GM19239 (cell line): Measurements from ENCODE around the gene RIOK1.
"Not testable (repeated sequence)": the region's sequence is repeated elsewhere in the genome, so short reads cannot be mapped to it uniquely, and the experiment has no call there.

ENCODE experiments used
- DNase-seq: peaks from one replicate; pipeline ENCODE4 v3.0.0; 2011; ENCODE audit warnings: low spot score; ENCODE audit not compliant: insufficient read length
- FAIRE-seq: peaks from 2 replicates; lab custom pipeline; 2011; peaks lifted over from hg19 to GRCh38; lab: Jason Lieb, UNC

RIOK1 gene

DNA sequence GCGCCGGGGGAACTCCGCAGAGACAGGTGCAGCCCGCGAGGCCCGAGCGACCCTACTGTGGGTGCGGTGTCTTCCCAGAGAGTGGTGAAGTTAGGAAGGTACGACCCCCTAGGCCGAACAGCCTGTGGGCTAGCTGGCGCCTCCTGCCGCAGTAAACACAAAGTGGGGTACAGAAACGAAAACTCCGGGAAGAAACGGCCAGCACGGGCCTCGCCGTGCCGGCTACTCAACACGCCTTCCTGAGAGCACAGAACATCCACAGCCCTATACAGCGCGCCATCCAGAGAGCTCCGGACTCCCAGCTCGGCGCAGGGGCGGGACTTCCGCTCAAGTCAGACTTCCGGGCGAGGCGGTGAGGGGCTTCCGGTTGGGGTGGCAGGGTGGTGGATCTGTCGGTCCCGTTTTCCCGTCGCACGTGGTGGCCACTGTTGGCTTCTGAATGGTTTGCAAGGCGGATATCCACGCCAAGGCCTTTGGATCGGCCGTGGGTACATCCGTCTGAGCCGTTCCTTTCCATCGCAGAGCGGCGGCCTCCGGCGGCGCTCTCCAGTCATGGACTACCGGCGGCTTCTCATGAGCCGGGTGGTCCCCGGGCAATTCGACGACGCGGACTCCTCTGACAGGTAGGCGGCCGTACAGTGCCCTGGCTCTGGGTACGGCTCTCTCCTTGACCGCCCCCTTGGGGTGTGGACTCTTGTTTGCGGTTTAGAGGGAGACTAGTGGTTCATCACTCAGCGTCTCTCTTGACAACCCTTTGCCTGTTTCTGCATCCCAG, at the start of gene RIOK1, which contains the start of gene CAGE1:
Gene RIOK1 (plus strand): TSS at position 358 of the 775 bp plus-strand sequence. CDS start 195 bp downstream, at position 553.
Gene CAGE1 (minus strand): TSS at position 292 of the 775 bp plus-strand sequence. CDS start 2,569 bp downstream, outside the sequence.
- DNase-seq (peak; percentile 85), FAIRE-seq (peak; percentile 97)

DNA sequence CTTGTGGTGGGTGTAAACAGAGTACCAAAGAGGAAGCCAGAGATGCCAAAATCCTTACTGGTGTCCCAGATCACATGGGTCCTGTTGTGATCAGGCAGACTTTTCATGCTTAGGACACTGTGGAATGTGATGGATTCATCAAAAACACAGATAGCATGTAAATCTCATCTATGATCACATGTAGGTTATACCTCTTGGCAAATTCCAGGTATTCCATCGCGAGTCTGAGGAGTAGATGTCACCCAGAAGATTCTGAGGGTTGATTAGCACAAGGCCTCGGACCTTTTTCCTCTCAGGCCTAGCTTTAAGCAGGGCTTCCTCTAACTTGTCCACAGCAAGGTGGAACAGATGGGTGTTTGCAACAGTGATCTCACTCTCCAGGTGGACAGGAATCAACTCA, 48.3 kb upstream of the RIOK1 start:
- FAIRE-seq (no peak), DNase-seq (no peak)

DNA sequence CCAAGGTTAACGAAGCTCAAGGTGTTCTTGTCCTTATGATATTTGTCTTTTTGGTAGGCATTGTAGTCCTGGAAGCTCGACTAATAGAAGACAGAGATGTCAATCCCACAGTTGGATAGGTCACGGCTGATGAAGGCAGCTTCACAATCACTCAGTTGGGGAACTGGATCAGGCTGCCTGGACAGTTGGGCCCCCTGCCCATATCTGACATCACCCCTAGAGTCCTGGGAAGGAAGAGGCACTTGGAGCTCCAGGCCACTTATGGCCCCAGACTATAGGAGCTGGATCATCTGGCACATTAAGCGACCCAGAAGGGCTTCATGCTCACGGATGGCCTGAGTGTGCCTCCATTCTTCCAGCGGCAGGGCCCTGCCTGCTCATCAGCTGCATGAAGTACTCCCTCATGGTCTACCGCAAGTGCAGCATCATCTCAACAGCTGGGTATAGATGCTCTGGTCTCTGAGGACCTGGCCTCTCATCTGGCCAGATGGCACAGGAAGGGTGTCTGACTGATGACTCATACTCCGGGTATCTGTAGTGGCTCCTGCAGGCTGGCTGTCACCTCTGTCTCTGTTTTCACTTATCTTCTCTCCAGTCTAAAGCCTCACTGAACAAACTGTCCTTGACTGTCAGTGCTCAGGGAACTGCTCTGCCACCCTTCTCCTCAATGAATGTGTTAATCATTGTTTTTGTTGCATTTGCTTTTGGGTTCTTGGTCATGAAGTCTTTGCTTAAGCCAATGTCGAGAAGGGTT, 47.4 kb upstream of the RIOK1 start:
- FAIRE-seq (no peak), DNase-seq (no peak)

DNA sequence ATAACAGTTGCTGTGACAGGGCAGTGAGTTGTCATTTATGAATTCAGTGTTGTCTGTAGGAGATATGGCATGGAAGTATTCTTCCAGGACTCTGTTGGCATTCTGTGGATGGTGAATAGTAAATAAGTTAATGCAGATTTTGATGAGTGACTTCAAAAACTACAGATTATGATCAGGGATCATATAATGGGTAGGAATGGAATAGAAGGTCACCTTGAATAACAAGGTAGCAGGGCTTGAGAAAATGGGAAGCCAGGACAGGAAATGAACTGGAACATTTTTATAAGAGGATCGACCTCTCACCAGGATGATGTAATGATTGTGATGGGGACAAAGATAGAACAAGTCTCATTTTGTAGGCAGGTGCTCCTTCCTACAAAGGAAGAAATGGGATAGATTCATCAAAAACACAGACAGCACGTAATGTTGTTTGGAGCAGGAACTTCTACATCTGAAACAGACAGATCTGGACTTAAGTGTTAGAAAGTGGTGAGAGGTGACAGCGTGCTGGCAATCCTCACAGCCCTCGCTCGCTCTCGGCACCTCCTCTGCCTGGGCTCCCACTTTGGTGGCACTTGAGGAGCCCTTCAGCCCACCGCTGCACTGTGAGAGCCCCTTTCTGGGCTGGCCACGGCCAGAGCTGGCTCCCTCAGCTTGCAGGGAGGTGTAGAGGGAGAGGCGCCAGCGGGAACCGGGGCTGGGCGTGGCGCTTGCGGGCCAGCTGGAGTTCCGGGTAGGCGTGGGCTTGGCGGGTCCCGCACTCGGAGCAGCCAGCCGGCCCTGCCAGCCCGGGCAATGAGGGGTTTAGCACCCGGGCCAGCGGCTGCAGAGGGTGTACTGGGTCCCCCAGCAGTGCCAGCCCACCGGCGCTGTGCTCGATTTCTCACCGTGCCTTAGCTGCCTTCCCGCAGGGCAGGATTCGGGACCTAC, 45.8 kb upstream of the RIOK1 start:
- FAIRE-seq, result no peak
- DNase-seq, result no peak

DNA sequence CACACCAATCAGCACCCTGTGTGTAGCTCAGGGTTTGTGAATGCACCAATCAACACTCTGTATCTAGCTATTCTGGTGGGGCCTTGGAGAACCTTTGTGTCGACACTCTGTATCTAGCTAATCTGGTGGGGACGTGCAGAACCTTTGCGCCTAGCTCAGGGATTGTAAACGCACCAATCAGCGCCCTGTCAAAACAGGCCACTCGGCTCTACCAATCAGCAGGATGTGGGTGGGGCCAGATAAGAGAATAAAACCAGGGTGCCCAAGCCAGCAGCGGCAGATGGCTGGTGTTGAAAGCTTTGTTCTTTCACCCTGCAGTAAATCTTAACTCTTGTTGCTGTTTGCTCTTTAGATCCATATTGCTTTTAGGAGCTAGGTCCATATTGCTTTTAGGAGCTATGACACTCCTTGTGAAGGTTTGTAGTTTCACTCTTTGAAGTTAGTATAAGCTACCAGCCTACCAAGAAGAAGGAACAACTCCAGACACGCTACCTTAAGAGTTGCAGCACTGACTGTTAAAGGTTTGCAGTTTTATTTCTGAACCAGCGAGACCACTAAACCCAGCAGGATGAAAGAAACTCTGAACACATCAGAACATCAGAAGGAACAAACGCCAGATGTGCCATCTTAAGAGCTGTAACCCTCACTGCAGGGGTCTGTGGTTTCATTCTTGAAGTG, 44.7 kb upstream of the RIOK1 start:
- FAIRE-seq, DNase-seq: not testable (repeated sequence)

DNA sequence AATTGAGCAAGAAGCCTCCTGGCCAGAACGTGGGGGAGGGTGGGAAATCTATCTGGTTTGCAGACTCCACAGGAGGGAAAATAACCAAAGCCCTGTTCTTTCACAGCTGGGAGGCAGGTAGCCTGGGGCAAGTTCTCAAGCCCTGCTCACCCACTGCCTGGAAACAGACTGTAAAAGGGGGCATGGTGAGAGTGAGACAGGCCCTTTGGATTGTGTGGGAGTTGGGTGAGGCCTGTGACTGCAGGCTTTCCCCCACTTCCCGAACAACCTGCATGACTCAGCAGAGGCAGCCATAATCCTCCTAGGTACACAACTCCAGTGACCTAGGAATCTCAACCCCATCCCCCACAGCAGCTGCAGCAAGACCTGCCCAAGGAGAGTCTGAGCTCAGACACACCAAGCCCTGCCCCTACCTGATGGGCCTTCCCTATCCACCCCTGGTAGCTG, 42.0 kb upstream of the RIOK1 start:
- not testable (repeated sequence) for DNase-seq, FAIRE-seq

DNA sequence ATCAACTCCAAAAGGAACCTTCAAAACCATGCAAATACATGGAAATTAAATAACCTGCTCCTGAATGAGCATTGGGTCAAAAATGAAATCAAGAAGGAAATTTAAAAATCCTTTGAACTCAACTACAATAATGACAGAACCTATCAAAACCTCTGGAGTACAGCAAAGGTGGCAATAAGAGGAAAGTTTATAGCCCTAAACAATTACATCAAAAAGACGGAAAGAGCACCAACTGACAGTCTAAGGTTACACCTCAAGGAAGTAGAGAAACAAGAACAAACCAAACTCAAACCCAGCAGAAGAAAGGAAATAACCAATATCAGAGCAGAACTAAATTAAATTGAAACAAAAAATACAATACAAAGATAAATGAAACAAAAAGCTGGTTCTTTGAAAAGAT, 39.0 kb upstream of the RIOK1 start:
- not testable (repeated sequence) for FAIRE-seq

DNA sequence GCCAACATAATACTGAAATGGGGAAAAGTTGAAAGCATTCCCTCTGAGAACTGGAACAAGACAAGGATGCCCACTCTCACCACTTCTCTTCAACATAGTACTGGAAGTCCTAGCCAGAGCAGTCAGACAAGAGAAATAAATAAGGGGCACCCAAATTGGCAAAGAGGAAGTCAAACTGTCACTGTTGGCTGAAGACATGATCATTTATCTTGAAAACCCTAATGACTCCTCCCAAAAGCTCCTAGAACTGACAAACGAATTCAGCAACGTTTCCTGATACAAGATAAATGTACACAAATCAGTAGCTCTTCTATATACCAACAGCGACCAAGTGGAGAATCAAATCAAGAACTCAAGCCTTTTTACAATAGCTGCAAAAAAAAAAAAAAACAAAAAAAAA, 37.7 kb upstream of the RIOK1 start:
- FAIRE-seq, DNase-seq: not testable (repeated sequence)

More for the DNA sequence above, 39.0 kb upstream of the RIOK1 start:
- not testable (repeated sequence) for DNase-seq

DNA sequence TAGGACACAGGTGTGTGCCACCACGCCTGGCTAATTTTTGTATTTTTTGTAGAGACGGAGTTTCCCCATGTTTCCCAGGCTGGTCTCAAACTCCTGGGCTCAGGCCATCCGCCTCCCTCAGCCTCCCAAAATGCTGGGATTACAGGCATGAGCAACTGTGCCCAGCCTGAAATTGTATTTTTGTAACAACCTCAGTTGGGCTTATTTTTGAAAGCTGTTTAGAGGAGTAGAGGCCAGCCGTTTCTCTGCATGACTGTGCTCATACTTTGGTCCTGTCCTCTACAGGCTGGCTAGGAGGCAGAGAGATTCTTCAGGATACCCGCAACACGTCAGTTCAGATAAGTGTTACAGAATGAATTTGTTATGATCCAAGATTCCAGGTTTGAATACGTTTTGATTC, 22.2 kb upstream of the RIOK1 start:
- DNase-seq (no peak), FAIRE-seq (no peak)

DNA sequence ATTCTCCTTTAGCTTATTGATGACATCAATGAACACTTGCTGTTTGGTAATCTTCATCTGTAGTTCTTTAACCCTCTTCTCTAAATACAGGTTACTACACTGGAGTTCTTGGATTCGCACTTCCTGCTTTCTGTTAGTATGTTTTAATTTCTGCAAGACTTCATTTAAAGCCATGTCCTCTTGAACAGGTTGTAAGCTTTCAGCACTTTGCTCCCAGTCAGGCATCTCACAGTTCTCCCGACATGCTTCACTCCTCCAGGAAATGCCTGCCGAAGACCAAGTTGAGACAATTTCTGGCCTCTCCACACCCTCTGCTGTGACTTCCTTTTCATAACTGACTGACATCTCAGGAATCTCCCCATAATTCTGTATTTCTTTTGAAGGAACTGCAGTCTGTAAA, 15.9 kb upstream of the RIOK1 start:
- no peak for DNase-seq
- peak; percentile 21 for FAIRE-seq

DNA sequence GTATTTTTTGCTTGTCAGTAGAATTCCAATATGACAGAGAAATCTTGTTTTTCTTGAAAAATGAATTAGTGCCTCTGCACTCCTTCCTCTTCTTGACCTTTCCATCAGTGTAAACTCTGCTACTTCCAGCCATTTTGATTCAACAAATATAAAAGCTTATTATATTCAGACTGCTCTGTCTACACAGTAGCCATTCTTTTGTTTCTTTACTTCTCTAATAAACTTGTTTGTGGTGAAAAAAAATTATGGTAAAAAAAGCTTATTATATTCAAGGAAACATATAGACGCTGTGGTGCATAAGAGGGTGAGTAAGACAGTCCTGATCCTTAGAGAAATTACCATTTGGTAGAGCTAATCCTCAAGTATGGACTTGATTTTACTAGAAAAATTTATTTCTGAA, 11.6 kb upstream of the RIOK1 start:
- FAIRE-seq, result no peak

DNA sequence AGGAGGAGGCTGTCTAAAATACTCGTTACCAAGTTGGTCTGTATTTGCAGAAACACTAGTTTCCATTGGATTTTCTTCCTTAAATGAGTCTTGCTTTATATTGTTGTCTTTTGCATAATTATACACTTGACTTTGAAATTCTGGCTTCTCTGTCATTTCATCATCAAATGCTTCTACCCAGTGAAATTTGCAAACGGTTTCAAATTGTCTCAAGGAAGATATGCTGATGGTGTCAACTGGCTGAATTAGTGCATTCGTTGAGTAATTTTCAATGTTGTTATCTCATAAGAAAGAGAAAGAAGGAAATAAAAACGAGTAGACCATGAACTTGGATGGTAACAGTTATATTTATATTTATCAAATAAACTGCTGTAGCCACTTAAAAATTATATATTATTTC, 10.9 kb upstream of the RIOK1 start:
- FAIRE-seq, result no peak
- DNase-seq, result no peak

More for the DNA sequence above, 11.6 kb upstream of the RIOK1 start:
- no peak for DNase-seq

DNA sequence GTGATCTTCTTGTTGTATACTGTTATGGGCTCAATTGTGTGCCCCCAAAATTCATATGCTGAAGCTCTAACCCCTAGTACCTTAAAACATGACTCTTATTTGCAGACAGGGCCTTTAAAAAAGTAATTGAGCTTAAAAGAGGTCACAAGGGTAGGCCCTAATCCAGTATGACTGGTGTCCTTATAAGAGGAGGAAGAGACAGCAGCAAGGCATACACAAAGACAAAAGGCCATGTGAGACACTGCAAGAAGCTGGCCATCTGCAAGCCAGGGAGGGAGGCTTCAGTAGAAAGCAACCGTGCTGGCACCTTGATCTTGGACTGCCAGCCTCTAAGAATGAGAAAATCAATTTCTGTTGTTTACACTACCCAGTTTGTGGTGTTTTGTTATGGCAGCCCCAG, 8.5 kb upstream of the RIOK1 start:
- DNase-seq (no peak), FAIRE-seq (no peak)

DNA sequence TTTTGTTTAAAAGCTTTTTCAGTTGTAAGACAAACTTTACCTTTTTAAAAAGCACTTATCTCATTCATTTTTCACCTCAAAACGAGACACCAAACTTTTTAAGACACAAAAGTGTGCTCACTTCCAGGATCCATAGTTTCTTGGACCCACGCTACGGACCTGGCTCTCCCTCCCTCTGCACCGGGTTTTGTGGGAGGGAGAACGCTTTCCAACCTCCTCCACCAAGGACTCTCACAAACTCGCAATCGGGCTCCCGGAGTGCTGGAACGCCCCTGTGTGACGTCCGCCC, 502 bp upstream of the RIOK1 start:
- FAIRE-seq, result no peak
- DNase-seq, result peak; percentile 40

DNA sequence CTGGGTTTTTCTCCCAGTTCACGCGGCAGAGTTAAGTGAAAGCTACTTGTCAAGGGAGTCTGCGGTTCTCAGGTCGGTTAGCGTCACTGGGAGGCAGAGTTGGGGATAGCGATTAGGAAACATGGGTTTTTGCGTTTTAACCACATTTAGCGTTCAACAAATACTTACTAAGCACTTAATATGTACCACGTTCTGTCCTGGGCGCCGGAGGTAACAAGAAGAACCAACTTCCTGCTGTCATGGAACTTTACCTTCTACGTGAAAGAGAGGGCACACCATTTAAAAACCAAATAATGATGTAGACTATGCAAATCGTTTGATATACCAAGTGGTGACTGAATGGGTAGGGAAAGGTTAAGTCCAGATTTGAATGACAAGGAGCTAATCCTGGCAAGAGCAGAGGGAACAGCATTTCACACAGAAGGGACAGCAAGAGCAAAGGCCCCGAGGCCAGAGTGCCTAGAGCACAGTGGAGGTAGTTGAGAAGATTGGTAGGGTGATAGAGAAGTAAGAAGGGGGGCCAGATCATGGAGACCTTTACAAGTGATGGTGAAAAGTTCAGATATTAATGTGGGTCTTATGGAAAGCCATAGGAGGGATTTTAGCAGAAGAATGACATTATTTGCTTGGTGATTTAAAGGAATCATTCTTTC, 744 bp downstream of the RIOK1 start:
- DNase-seq, result no peak
- no peak for FAIRE-seq

DNA sequence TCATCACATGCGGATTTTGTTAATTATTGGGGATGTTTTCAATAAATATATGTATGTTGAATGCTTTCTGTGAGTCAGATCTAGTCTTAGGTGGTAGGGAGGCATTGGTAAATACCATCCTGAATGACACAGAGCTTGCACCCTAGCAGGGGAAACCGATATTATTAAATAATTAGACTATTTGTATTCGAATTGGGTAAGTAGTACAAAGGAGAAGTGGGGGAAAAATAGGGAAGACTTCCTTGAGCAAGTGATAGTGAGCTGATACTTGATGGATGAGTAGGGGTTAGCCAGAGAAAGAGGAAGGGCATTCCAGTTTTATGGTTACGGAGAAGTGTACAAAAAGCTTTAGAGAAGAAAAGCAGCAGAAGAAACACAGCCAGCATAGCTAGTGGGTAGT, 1.5 kb downstream of the RIOK1 start:
- DNase-seq, result no peak
- FAIRE-seq, result no peak

DNA sequence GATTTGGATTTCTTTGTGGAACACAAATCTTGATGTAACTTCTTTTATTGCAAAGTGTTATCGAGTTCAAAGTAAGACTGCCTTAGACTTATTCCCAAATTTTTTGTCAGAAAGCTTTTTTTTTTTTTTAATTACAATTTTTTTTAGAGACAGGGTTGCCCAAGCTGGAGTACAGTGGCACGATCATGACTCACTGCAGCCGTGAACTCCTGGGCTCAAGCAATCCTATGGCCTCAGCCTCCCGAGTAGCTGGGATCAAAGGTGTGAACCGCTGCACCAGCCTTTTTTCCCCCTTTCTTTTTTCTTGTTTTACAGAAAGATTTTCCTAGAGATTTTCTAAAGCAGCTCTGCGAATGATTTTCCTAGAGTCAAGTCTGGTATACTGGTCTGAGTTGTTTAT, 2.8 kb downstream of the RIOK1 start:
- FAIRE-seq, result no peak
- no peak for DNase-seq

DNA sequence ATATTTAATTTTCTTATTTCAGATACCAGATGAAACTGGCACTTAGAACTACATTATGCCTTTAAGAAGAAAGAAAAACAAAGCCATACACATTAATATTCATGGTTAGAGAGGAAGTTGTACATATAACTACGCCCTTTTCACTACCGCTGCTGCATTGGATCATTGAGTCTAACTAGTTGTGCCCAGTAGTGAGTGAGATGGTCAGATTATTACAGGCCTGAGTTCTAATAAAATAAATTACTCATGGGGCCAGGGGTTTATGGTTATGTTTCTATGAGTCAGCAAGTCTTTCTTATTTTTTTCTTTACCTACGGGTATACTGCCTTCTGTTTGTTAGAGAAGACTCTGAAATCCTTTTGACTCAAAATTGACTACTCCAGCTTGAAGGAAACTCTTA, 11.5 kb downstream of the RIOK1 start:
- FAIRE-seq (no peak), DNase-seq (no peak)

DNA sequence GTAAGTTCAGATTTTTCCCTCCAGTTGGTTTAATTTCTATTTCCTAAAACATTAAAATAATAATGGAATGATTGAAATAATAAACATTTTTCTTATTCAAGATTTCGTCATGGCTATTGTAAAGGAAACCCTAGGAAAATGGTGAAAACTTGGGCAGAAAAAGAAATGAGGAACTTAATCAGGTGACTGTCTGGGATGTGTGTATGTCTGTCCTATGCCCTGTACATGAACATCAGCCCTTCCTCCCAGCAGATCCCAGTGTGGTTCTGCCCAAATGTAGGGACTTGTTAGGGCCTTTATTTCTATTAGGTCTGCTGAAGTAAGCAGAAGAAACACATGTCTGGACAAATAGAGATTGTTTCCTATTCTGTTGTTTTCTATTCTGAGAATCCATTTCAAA, 13.1 kb downstream of the RIOK1 start:
- FAIRE-seq (no peak), DNase-seq (no peak)
